AG09319 (cell line): ENCODE results near the gene ATP2C2.

Source experiments
- DNase-seq: peaks from one replicate; pipeline ENCODE4 v3.0.0-alpha.2; 2010; ENCODE audit warnings: low read depth; ENCODE audit errors: extremely low read depth
- TF ChIP-seq, protein P1 (sequence below): IDR thresholded peaks from 2 replicates; pipeline ENCODE4 v1.5.1; 2011; ENCODE audit warnings: low read depth, mild to moderate bottlenecking, inconsistent platforms, low read length, moderate library complexity

ATP2C2 gene

GRCh38 chr16:84467709-84468108 is 99.4 kb downstream of the ATP2C2 start:
- no peak for DNase-seq
- TF ChIP-seq, protein P1, sequence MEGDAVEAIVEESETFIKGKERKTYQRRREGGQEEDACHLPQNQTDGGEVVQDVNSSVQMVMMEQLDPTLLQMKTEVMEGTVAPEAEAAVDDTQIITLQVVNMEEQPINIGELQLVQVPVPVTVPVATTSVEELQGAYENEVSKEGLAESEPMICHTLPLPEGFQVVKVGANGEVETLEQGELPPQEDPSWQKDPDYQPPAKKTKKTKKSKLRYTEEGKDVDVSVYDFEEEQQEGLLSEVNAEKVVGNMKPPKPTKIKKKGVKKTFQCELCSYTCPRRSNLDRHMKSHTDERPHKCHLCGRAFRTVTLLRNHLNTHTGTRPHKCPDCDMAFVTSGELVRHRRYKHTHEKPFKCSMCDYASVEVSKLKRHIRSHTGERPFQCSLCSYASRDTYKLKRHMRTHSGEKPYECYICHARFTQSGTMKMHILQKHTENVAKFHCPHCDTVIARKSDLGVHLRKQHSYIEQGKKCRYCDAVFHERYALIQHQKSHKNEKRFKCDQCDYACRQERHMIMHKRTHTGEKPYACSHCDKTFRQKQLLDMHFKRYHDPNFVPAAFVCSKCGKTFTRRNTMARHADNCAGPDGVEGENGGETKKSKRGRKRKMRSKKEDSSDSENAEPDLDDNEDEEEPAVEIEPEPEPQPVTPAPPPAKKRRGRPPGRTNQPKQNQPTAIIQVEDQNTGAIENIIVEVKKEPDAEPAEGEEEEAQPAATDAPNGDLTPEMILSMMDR: no peak

GRCh38 chr16:84471316-84471715 is 103.0 kb downstream of the ATP2C2 start:
- DNase-seq: no peak
- TF ChIP-seq, protein P1: no peak

DNA sequence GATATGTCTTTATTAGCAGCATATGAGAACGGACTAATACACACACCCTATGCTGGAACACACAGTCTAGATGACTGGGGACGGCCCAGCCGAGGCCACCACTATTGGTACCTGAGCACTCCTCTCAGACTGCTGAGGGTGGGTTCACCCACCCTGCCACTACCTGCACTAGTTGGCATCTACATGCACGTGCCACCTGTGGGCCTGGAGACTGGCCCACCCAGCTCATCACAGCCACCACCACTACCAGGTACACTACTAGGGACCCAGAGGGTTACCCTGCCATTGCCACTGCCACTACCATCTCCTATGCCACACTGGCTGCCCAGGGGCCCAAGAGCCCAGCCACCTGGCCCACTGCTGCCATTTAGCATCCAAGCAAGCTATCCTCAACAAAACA is 103.6 kb downstream of the ATP2C2 start:
- no peak for DNase-seq
- TF ChIP-seq, protein P1: no peak

DNA sequence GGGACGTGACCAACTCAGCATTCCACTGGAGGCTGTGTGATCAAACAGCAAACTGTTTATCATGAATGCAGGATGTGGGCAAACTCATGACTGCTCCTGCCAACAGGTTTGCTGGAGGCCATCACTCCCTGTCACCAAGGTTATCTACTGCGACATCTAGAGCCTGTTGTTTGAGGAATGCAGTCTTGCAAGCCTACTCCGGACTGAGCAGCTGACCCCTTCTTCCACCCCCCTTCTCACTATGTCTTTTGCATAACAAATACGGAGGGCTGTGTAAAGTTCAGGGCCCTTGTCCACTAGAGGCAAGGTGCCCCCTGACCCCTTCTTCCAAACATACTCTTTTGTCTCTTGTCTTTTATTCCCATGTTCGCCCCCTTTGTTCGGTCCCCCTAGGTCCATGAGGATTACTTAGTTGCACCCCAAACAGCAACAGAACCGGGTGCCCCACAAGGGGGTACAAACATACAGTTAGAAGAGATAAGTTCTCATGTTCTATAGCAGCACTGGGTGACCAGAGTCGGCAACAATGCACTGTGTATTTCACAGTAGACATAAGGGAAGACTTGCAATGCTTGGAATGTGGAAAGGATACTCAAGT is 107.4 kb downstream of the ATP2C2 start:
- TF ChIP-seq, protein P1: no peak
- DNase-seq: no peak

DNA sequence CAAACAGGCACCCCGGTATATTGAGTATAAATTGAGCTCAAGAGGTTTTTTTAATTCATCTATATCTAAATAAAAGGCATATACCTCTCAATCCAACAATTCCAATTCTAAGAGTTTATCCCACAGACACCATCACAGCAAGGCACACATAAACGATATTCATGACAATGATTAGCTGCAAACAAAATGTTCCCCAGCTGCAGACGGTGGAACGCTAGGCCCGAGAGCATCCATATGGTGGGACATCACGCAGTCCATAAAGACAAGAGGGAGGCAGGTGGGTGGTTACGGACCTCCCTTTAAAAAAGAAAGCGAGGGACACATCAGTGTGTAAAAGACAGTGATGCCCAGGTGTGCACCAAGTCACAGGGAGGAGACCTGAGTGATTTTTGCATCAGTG is 108.1 kb downstream of the ATP2C2 start:
- no peak for DNase-seq
- TF ChIP-seq, protein P1: no peak

DNA sequence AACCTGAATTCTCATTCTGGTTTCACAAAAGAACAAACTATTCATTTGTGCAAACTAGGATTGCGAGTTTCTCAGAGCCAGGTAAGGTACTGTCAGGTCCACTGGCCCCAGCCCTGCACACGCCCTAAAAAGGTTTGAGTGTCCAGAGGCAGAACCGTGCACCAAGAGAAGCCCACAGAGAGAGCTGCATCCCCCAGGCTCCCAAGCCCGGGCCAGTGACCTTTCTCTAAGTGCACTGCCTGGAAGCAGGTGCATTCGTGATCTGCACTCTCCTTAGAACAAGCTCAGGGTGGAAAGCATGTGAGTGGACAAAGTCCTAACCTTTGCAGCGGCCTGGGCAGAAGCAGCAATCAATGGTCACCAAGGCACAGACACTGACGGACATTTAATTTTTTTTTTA is 109.3 kb downstream of the ATP2C2 start:
- no peak for DNase-seq
- TF ChIP-seq, protein P1: no peak

GRCh38 chr16:84478172-84478947 is 110.0 kb downstream of the ATP2C2 start:
- DNase-seq: no peak
- TF ChIP-seq, protein P1: no peak
